Lung (tissue), 12 donors: Measurements from ENCODE around the gene OR52I1. TPM values are rescaled to one million over a fixed set of nuclear protein-coding genes. Genes with fewer than 3 reads are reported as not detected.

Source experiments
- ATAC-seq: fragments of 200-7000 bp; cut with Tn5 transposase; one replicate; pipeline ENCODE4 v1.9.1; 2020; ENCODE audit warnings: moderate number of reproducible peaks; ENCODE audit not compliant: insufficient read depth, low FRiP score
- DNase-seq, 3 donors: peaks; one replicate each; pipeline ENCODE4 v3.0.0-alpha.2; 2013 to 2017
- H3K27ac ChIP-seq, 2 donors: one replicate each; pipeline ENCODE4 v1.5.1; 2013; ENCODE audit warnings: mild to moderate bottlenecking in 2 of 2, moderate library complexity in 2 of 2, control low read depth in 1 of 2, inconsistent platforms in 1 of 2, low read depth in 1 of 2, low read length in 1 of 2
- H3K27me3 ChIP-seq, 3 donors: one replicate each; pipeline ENCODE4 v1.5.1; 2013; ENCODE audit warnings: low read length in 2 of 3; ENCODE audit not compliant: control insufficient read depth in 3 of 3, insufficient read depth in 3 of 3
- H3K36me3 ChIP-seq, 4 donors: one replicate each; pipeline ENCODE4 v1.5.1; 2013; ENCODE audit warnings: low read length in 4 of 4, mild to moderate bottlenecking in 1 of 4, moderate library complexity in 1 of 4; ENCODE audit not compliant: control insufficient read depth in 4 of 4, insufficient read depth in 4 of 4
- H3K4me1 ChIP-seq, 5 donors: one replicate each; pipeline ENCODE4 v1.5.1; 2013; ENCODE audit warnings: low read length in 5 of 5, mild to moderate bottlenecking in 2 of 5, moderate library complexity in 1 of 5; ENCODE audit not compliant: control insufficient read depth in 5 of 5, insufficient read depth in 5 of 5
- H3K4me3 ChIP-seq: one replicate; pipeline ENCODE4 v1.5.1; 2013; ENCODE audit warnings: mild to moderate bottlenecking, control low read depth, moderate library complexity
- H3K9ac ChIP-seq, 2 donors: one replicate each; pipeline ENCODE4 v1.5.1; 2013; ENCODE audit warnings: low read length in 2 of 2, control low read depth in 1 of 2; ENCODE audit not compliant: insufficient read depth in 1 of 2
- H3K9me3 ChIP-seq, 4 donors: one replicate each; pipeline ENCODE4 v1.5.1; 2013; ENCODE audit warnings: low read length in 3 of 4, mild to moderate bottlenecking in 1 of 4, moderate library complexity in 1 of 4; ENCODE audit not compliant: control insufficient read depth in 4 of 4, insufficient read depth in 3 of 4
- WGBS, 2 donors: extraction: QIAGEN DNeasy Blood & Tissue Kit; methylation state at CpG; one replicate each; pipeline ENCODE4 v1.1.7; 2013; 5-methylcytosine and 5-hydroxymethylcytosine counted together
- polyA plus RNA-seq, 2 donors: library from polyadenylated mRNA; stranded (reverse); fragments of 200-250 nt; gene quantifications; one replicate each; pipeline ENCODE4 v1.2.1, GENCODE V29; 2013
- total RNA-seq, 2 donors: library from RNA; depleted of rRNA in 1 of 2; stranded (reverse); fragments of >200 nt in 1 of 2; gene quantifications; one replicate each; pipeline ENCODE4 v1.2.1, GENCODE V29; 2014 to 2021
- TF ChIP-seq, protein P1 (sequence below): IDR thresholded peaks from 2 replicates; pipeline ENCODE4 v1.5.1; 2012; ENCODE audit warnings: mild to moderate bottlenecking; ENCODE audit errors: control extremely low read depth, extremely low read depth
- donor health status: control.
- donor health status: control.
- donor health status: Bipolar disorder and iron deficiency.
- donor health status: healthy.
- donor health status: DM: yes; HTN: yes; CAD: no.

Gene OR52I1
- total and polyA plus RNA-seq, 4 donors: not detected

- 83 to 91% methylated on average over 3 of the region's 3 CpGs for WGBS, 2 donors
- ATAC-seq (no peak), DNase-seq (no peak)
- Histone ChIP-seq H3K9me3 (no peaks in the 10 kb centered on the region), H3K4me1 (no peaks in the 10 kb centered on the region), H3K9ac (no peak overlapping the region), H3K27me3 (peaks cover 0 to 11% (median 0%) of the 10 kb centered on the region in 3 donors), H3K36me3 (no peaks in the 10 kb centered on the region), H3K4me3 (no peak overlapping the region), H3K27ac (no peak overlapping the region)
- TF ChIP-seq, protein P1, sequence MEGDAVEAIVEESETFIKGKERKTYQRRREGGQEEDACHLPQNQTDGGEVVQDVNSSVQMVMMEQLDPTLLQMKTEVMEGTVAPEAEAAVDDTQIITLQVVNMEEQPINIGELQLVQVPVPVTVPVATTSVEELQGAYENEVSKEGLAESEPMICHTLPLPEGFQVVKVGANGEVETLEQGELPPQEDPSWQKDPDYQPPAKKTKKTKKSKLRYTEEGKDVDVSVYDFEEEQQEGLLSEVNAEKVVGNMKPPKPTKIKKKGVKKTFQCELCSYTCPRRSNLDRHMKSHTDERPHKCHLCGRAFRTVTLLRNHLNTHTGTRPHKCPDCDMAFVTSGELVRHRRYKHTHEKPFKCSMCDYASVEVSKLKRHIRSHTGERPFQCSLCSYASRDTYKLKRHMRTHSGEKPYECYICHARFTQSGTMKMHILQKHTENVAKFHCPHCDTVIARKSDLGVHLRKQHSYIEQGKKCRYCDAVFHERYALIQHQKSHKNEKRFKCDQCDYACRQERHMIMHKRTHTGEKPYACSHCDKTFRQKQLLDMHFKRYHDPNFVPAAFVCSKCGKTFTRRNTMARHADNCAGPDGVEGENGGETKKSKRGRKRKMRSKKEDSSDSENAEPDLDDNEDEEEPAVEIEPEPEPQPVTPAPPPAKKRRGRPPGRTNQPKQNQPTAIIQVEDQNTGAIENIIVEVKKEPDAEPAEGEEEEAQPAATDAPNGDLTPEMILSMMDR: no peak
Measured at GRCh38 chr11:4637662-4638047, 43.8 kb downstream of the OR52I1 start.

DNA sequence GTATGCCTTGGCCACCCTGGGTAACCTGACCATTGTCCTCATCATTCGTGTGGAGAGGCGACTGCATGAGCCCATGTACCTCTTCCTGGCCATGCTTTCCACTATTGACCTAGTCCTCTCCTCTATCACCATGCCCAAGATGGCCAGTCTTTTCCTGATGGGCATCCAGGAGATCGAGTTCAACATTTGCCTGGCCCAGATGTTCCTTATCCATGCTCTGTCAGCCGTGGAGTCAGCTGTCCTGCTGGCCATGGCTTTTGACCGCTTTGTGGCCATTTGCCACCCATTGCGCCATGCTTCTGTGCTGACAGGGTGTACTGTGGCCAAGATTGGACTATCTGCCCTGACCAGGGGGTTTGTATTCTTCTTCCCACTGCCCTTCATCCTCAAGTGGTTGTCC lies 46.1 kb downstream of the OR52I1 start:
- peaks cover 0 to 11% (median 0%) of the 10 kb centered on the region in 3 donors for H3K27me3 ChIP-seq
- H3K36me3 ChIP-seq: no peaks in the 10 kb centered on the region
- H3K9me3 ChIP-seq: no peaks in the 10 kb centered on the region
- ATAC-seq (no peak), DNase-seq (no peak)
- no peak overlapping the region for H3K27ac ChIP-seq
- H3K4me3 ChIP-seq: no peak overlapping the region
- no peak overlapping the region for H3K9ac ChIP-seq
- TF ChIP-seq, protein P1: no peak
- 89 to 92% methylated on average over 6 of the region's 6 CpGs for WGBS, 2 donors
- no peaks in the 10 kb centered on the region for H3K4me1 ChIP-seq

- Histone ChIP-seq H3K27ac (no peak overlapping the region), H3K9me3 (no peaks in the 10 kb centered on the region), H3K36me3 (no peaks in the 10 kb centered on the region), H3K4me1 (peaks cover 0 to 13% (median 0%) of the 10 kb centered on the region in 5 donors), H3K27me3 (peaks cover 0 to 2% (median 0%) of the 10 kb centered on the region in 3 donors), H3K9ac (no peak overlapping the region), H3K4me3 (no peak overlapping the region)
- no peak for DNase-seq
- TF ChIP-seq, protein P1: no peak
- no peak for ATAC-seq
- 86 to 91% methylated on average over 7 of the region's 7 CpGs for WGBS, 2 donors
Measured at GRCh38 chr11:4641501-4641900, 47.7 kb downstream of the OR52I1 start.

DNA sequence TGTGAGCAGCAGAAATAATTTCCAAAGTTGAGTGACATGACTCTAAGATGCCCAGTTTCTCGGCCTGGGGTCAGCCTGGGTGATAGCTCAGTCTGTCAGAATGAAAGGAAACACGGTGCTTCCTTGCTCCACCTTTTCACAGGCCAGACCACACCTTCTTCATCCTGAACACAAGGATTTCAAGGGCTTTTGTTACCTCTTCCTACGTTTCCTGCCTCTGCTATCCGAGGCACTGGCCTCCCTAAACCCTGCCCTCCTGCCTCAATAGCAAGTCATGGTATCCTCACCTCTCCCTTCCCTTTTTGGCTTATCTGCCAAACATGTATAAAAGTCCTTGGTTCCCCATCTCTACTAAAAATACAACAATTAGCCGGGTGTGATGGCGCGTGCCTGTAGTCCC lies 48.2 kb downstream of the OR52I1 start:
- Histone ChIP-seq H3K4me3 (no peak overlapping the region), H3K9ac (no peak overlapping the region), H3K36me3 (no peaks in the 10 kb centered on the region), H3K9me3 (no peaks in the 10 kb centered on the region), H3K4me1 (peaks cover 0 to 14% (median 0%) of the 10 kb centered on the region in 5 donors), H3K27ac (no peak overlapping the region), H3K27me3 (peaks cover 0 to 2% (median 0%) of the 10 kb centered on the region in 3 donors)
- WGBS, 2 donors: 72 to 80% methylated on average over 7 of the region's 7 CpGs
- no peak for ATAC-seq
- DNase-seq: no peak
- TF ChIP-seq, protein P1: no peak
